Measurements from ENCODE around the gene PAX8.

- TF ChIP-seq CTCF (IDR thresholded peaks at IDR 0.05 in 8 of 11, conservative IDR thresholded peaks at IDR 0.05 in 3 of 11) = no peak
- no peak for TF ChIP-seq POLR2A (IDR thresholded peaks at IDR 0.05)
These were observed 38.4 kb downstream of the PAX8 start for GRCh38 chr2:113240150-113240914.
